ENCODE results near the gene TDP2.

The TDP2 gene, protein sequence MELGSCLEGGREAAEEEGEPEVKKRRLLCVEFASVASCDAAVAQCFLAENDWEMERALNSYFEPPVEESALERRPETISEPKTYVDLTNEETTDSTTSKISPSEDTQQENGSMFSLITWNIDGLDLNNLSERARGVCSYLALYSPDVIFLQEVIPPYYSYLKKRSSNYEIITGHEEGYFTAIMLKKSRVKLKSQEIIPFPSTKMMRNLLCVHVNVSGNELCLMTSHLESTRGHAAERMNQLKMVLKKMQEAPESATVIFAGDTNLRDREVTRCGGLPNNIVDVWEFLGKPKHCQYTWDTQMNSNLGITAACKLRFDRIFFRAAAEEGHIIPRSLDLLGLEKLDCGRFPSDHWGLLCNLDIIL

DNA sequence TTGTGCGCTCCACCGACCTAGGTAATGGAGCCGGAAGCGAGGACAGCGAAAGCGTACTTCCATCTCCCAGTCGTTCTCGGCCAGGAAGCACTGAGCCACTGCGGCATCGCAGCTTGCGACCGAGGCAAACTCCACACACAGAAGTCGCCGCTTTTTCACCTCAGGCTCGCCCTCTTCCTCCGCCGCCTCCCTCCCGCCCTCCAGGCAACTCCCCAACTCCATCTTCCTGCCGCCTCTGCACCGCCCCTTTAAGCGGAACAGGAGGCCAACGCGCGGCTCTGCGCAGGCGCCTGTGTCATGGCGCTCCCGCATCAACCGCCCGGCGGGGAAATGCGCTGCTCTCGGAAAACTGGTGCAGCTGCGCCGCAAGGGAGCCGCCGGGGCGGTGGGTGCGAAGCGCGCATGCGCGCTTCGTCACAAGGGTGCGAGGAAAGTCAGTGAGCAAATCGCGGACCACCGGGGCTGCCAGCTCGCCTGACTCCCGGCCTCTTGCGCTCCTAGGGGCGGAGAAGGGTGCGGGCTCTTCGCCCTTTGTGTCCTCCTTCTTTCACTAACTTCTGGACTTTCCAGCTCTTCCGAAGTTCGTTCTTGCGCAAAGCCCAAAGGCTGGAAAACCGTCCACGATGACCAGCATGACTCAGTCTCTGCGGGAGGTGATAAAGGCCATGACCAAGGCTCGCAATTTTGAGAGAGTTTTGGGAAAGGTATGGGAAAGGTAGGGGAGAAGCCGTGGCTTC is at the start of gene TDP2, which contains the start of gene ACOT13:
Gene TDP2 (minus strand): TSS at position 259 of the 737 bp plus-strand sequence. CDS start 37 bp downstream, at position 222.
Gene ACOT13 (plus strand): TSS at position 437 of the 737 bp plus-strand sequence. CDS start 187 bp downstream, at position 624.
- DNase-seq (ENCODE audit: low read depth) = peak; percentile 88

DNA sequence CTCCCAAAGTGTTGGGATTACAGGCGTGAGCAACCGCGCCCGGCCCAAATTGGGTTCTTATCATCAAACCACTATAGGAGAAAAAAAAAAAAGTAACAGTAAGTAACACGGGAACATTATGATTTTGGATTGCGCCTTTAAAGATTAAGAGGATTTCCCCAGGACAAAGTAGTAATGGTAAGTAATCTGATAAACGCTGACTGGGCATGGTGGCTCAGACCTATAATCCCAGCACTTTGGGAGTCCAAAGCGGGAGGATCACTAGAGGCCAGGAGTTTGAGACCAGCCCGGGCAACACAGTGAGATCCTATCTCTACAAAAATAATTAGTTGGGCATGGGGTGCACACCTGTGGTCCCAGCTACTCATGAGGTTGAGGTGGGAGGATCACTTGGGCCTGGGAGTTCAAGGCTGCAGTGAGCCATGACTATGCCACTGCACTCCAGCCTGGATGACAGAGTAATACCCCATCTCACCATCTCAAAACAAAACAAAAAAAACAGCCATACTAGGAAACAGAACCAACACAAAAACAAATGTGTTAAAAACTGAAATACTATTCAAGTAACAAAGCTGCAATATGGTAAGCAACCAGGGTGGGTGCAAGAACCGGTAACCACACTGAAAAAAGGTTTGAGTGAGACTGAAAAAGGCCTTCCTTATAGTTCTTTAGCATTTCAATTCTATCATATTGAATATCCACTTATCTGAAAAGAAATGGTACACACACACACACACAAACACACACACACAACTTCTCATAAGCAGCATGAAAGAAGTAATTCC is 44.0 kb upstream of the TDP2 start:
- DNase-seq (ENCODE audit: low read depth) = no peak

DNA sequence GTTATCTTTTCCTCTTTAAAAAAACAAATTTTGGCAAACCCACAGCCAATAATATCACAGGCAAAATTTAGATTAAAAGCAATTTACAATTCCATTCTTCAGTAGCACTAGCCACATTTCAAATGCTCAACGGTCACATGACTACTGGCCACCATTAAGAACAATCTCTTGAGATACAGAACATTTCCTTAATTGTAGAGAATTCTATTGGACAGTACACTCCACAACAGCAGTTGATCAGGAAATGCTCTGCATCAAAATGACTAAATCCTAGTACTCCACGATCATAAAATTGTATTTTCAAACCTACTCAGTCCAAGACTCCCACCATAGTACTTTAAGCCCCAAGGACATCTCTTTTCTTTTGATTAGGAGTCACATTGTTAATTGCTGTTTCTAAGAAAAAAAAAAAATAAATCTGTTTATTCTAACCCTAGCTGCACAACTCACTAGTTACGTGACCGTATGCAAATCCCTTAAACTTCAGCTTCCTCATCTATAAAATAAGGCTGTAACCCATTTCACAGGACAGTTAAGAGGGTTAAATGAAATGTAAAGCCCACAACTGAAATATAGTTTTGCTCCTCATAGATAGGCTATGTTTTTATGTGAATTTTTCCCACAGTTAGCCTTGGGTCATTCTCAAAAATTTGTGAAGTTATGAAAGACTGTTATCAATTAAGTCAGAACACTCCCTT is 42.5 kb upstream of the TDP2 start:
- DNase-seq (ENCODE audit: low read depth) = no peak

DNA sequence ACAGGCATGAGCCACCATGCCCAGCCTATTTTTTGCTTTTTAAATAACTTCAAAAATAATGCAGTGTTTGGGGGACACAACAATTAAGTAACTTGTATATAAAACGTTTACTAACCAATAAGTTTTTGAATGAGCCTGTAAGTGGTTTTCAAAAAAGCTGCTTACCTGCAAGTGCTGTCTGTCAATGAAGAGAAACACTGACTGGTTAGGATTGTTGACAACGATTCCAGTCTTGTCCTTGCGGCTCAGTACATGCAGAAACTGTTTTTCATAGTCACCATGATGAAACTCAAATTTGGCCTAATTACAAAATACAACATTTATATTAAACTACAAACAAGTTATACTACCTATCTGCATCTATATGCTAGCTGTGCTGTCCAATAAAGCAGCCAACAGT is 41.9 kb upstream of the TDP2 start:
- DNase-seq (ENCODE audit: low read depth) = no peak

DNA sequence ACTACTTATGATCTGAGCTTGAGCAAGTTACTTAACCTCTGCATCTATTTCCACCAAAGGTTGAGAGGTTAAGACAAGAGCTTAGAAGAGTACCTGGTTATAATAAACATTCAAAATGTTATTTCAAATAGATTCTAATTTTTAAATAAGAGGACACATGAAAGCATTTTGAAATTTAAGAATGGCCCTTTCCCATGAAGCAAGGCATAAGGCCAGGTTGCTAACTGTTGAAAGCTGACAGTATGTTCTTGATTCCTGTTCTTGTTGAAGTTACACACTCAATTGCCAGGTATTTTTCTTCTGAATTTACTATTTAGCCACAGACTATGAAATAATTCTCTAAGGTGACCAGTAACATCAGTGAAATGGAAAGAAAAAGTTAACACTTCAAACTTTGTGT is 37.8 kb upstream of the TDP2 start:
- no peak for DNase-seq (ENCODE audit: low read depth)

DNA sequence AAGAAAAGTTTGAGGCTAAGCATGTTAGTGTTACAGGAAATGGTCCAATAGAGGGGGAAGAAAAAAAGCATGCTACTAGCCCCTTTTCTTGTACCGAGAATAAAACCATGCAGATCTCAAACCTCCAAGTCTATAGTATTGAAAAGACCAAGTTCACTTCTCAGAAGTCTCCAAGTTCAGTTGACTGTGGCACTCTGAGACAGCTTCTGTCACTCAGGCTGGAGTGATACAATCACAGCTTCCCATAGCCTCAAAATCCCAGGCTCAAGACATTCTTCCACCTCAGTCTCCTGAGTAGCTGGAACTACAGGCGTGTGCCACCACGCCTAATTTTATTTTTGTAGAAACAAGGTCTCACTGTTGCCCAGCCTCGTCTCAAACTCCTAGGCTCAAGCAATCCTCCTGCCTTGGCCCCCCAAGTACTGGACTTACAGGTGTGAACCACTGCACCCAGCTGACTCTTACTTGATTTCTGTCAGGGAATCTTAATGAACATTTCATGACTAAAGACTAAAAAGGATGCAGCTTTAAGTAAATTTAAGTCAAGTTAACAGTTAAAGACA is 36.1 kb upstream of the TDP2 start:
- no peak for DNase-seq (ENCODE audit: low read depth)

DNA sequence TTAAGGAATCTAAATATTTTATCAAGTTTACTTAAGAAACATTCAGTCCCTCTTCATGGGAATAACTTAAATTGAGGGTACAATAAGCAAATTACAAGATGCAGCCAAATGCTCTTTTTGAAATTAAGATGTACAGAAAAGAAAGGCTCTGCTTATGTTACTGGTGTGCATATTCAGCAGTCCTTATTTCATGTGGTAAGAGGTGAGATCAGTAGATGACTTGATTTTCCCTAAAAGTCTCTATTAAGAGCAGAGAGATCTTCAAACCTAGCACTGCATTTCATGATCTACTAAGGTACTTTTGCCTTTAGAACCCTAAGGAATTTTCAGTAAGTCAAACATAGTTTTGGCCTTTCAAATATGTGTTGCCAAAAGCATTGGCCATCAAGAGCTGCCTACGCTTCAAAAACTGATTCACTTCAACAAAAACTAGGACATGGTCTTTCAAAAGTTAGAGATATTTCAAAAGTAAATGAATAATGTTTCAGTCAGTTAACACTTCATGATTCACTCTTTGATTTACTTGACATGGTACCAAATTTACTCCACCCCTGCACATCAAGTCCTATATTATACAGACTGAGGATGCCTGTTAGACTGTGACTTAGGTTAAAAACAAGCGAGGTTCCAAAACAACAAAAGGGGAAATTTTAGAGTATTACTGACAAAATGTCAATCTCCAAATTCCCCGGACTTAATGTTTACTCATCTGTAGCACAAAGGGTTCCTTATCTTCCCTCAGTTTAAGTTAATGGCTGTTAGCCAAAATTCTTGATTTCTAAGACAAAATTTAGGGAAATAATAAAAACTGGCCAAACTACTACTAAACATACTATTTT is 33.0 kb upstream of the TDP2 start:
- DNase-seq (ENCODE audit: low read depth) = no peak

DNA sequence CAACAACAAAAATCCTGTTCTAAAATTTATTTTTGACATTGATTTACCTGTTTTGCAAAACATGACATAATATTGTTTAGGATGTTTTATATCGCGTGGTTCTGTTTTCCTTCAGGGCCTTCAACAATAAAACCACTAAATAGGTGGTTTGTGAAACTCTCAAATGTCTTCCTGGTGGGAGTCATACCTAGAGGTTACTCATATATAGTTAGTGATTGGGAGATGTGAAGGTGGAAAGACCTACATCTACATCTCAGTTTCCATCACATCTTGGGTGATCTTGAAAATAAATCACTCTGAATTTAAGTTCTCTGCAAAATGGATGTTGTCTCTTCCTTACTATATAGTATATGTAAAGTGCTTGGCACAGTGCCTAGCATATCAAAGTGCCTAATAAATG is 29.4 kb upstream of the TDP2 start:
- DNase-seq (ENCODE audit: low read depth) = no peak

DNA sequence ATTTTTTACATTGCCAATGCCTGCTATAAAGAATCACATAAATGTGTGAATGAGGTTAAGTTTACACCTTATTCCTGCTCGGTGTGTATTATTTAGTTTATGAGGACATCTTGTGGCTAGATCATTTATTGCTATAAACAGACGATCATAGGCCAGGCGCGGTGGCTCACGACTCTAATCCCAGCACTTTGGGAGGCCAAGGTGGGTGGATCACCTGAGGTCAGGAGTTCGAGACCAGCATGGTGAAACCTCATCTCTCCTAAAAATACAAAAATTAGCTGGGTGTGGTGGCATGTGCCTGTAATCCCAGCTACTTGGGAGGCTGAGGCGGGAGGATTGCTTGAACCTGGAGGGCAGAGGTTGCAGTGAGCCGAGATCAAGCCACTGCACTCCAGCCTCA is 28.9 kb upstream of the TDP2 start:
- DNase-seq (ENCODE audit: low read depth) = peak; percentile 9

DNA sequence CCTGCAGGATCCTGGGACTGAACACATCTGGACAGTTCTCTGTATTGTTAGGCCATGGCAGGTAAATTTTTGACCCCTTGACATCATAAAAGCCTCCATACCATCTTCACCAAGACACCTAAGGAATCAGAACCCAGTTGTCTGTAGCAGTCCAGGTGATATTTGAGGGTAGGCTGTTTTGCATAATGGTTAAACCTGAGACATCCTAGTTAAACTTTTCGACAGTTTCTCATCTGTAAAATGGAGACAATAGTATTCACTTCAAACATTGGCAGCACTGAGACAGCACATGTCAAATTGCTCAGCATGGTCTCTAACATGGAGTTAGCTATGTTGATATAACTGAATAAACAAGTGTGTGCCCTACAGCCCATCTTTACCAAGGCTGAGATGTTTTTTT is 27.5 kb upstream of the TDP2 start:
- no peak for DNase-seq (ENCODE audit: low read depth)

DNA sequence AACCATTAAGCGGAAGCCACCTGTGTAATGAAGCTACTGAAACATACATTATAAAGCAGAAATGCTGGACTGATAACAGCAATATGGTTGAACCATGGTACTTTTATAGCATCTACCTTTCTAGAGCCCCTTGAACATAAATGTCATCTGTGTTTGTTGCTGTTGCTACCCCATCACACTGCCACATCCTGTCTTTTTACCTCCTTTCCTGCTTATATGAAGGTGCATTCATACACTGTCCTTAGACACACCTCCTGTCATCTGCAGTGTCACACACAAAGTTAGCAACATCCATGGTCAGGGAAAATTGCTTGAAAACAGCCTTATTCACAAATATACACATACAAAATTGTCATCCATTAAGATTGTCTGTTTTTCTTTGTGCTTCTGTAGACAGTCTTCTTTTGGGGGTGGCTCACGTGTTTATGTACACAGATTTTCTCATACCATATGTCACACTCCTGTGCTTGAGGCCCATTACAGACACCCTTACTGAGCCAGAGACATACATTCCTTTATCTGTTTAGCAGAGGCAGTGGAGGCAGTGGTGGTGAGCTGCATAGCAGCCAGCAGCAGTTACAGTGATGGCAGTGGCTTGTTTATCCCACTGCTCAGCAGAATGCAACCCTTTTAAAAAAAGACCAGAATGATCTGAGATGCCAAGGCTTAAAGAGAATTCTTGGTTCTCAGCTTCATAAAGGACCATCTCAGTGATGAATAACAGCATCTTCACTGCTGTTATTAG is 26.3 kb upstream of the TDP2 start:
- no peak for DNase-seq (ENCODE audit: low read depth)

DNA sequence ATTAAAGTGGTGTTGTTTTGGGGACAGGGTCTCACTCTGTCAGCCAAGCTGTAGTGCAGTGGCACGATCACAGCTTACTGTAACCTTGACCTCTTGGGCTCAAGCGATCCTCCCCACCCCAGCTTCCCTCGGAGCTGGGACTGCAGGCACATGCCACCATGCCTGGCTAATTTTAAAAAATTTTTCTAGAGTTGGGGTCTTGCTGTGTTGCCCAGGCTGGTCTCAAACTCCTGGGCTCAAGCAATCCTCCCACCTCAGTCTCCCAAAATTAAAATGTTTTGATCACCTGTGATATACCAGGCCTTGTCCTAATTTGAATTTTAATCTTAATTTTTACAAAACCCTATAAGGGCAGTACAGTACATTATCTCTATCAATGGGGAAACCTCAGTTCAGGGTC is 25.7 kb upstream of the TDP2 start:
- no peak for DNase-seq (ENCODE audit: low read depth)

DNA sequence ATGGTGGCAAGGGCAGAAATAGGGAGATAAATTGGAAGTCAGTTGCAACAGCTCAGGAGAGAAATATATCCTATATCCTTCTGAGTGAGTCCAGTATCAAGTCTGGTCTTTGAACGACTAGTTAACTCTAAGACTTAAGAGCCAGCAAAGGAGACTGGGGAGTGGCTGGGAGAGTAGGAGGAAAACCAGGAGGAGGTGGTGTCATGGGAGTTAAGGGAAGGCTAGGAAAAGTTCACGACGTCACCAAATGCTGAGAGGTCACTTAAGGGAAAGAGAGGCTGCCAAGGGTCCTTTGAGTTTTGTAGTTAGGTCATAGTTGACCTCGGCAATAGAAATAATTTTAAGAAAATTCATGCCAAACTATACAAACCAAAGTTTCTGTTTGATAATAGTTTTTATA is 25.3 kb upstream of the TDP2 start:
- DNase-seq (ENCODE audit: low read depth) = no peak

DNA sequence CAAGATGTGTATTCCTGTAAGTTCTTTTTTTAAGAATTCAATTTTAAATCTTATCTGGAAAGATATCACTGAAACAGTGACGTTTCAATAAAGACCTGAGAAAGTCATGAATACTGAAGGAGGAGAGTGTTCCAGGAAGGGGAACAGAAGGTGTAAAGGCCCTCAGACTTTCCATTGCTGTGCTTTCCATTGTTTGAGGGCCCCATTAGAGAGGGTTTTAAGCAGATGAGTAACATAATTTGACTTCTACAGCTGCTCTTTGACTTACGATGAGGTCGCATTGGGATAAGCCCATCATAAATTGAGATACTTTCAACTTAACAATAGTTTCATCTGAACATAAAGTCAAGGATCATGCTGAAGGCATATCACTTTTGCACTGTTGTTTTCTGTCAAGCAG is 24.9 kb upstream of the TDP2 start:
- no peak for DNase-seq (ENCODE audit: low read depth)

DNA sequence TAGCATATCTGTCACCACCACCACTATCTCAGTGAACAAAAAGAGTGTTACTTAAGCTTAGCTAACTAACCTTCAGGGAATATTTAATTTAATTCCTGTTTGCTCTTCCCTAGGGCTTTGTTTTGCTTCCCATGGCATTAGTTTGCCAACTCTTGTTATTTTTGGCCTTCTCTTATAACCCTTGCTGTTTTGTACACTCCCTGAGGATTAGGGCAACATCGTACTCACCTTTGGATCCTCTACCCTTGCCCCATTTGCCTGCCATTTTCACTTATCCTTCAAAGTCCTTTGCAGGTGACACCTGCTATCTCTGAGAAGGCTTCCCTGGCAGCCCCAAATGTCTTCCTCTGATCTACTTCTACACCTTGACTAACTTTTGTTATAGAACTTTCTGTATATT is 23.9 kb upstream of the TDP2 start:
- no peak for DNase-seq (ENCODE audit: low read depth)

DNA sequence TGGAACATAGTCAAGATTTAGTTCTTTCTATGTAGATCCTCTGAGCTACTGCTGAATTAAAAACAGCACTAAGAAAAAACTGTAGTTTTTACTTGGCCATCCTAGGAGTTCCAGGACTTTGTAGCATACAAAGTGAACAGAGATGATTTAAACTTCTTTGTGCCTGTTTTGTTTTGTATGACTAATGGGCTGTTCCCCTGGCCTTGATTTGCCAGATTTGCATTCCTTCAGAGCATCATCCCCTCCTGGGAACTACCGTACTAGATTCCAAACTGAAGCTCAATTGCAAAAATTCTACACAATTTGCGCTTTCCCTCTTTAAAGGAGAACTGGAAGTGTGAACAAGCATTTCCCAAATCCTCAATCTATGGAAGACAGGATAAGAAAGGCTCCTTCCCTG is 23.3 kb upstream of the TDP2 start:
- DNase-seq (ENCODE audit: low read depth) = no peak

DNA sequence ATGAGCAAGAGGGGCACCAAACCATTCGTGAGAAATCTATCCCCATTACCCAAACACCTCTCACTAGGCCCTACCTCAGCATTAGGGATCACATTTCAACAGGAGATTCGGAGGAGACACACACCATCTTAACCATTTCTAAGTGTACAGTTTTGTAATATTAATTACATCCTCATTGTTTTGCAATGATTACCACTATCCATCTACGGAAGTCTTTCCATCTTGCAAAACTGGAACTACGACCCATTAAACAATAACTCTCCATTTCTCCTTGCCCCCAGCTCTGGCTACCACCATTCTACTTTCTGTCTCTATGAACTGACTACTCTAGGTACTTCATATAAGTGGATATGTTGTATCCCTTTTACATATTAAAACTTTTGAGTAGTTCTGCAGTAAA is 20.2 kb upstream of the TDP2 start:
- DNase-seq (ENCODE audit: low read depth) = no peak

DNA sequence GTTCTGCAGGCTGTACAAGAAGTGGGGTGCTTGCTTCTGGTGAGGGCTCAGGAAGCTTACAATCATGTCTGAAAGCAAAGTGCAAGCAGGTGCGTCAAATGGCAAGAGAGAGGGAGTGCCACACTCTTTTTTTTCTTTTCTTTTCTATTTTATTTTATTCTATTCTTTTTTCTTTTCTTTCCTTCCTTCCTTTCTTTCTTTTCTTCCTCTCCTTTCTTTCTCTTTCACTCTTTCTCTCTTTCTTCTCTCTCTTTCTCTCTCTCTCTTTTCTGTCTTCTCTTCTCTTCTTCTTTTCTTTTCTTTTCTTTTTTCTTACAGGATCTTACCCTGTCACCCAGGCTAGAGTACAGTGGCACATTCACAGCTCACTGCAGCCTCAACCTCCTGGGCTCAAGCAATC is 19.7 kb upstream of the TDP2 start:
- DNase-seq (ENCODE audit: low read depth) = no peak

DNA sequence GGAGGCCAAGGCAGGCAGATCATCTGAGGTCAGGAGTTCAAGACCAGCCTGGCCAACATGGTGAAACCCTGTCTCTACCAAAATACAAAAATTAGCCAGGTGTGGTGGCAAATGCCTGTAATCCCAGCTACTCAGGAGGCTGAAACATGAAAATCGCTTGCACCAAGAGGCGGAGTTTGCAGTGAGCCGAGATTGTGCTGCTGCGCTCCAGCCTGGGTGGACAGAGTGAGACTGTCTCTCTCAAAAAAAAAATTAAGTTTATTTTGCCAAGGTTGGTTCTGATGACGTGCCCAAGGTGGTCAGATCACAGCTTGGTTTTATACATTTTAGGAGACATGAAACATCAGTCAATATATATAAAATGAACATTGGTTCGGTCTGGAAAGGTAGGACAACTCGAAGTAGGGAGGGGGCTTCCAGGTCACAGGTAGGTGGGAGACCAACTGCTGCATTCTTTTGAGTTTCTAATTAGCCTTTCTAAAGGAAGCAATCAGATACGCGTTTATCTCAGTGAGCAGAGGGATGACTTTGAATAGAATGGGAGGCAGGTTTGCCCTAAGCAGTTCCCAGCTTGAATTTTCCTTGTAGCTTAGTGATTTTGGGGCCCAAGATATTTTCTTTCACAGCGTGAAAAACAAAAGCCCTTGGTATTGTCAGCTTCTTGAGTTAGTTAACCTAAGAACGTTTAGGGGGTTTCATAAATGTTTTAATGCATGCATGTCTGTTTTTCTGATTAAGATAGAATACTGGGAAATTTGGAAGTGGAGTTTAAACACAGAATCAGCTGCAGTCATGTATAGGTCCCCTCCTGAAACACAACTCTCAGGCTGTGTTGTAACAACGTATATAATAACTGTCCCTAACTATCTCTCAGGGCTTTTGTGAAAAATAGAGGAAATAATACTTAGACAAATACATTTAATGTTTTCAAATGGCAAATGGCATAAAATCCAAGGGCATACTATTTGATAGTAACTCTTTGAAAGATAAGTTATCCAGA is 16.9 kb upstream of the TDP2 start:
- DNase-seq (ENCODE audit: low read depth) = no peak

All from stimulated activated CD8-positive, alpha-beta memory T cell treated with anti-CD3 and anti-CD28 coated beads, Interleukin-7, amount 100 ng/mL, for 24 hours (primary cell).